Stimulated activated CD8-positive, alpha-beta memory T cell treated with anti-CD3 and anti-CD28 coated beads, Interleukin-4, amount 100 ng/mL, for 1 hour (primary cell): ENCODE data around the gene TMEM259.

Experiments
- DNase-seq, 2 donors: peaks; one replicate each; pipeline ENCODE4 v3.0.0-alpha.2; 2020; ENCODE audit warnings: low read depth in 2 of 2, low spot score in 1 of 2

Gene TMEM259

GRCh38 chr19:990119-990571 is 30.8 kb downstream of the TMEM259 start:
- DNase-seq, result no peak

DNA sequence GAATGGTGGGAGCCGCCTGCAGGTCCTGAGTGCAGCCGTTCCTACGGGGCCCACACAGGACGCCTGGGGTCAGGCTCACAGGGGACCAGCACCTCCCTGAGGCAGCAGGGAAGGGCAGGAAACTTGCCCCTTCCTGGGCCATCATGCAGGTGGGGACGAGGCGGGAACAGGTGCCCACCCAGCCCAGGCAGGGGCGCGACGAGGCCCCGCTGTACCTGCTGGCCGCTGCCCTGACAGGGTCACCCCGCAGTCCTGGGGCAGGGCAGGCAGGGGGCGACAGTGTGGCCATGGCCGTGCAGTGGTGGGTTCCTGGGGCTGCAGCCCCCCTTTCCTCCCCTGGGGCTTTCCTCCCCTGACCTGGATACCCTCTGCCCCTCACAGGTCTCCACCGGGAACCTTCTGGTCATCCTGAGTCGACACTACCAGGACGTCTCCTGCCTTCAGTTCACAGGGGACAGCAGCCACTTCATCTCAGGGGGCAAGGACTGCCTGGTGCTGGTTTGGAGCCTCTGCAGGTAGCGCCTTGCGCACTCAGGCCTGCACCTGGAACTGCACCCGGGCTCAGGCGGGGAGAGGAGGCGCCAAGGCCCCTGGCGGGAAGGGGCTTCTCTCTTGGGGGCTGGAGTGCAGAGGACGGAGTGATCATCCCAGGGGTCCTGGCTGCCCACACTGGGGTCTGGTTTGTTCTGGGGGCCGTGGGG is 31.4 kb downstream of the TMEM259 start:
- no peak for DNase-seq

GRCh38 chr19:988510-988909 is 32.4 kb downstream of the TMEM259 start:
- no peak for DNase-seq

GRCh38 chr19:988081-988480 is 32.8 kb downstream of the TMEM259 start:
- no peak for DNase-seq

DNA sequence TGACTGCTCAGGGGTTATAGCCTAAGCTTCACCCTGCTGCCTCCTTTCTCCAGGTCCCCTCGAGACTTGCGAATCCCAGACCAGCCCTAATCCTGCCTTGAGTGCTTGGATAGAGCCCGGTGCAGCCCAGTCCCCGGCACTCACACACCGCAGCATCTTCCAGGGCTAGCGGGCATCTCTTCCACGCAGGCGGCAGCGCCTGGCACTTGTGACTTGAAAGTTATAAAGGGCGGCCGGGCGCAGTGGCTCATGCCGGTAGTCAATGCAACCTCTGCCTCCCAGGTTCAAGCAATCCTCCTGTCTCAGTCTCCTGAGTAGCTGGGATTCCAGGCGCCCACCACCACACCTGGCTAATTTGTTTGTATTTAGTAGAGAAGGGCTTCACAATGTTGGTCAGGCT is 34.8 kb downstream of the TMEM259 start:
- DNase-seq, result no peak

DNA sequence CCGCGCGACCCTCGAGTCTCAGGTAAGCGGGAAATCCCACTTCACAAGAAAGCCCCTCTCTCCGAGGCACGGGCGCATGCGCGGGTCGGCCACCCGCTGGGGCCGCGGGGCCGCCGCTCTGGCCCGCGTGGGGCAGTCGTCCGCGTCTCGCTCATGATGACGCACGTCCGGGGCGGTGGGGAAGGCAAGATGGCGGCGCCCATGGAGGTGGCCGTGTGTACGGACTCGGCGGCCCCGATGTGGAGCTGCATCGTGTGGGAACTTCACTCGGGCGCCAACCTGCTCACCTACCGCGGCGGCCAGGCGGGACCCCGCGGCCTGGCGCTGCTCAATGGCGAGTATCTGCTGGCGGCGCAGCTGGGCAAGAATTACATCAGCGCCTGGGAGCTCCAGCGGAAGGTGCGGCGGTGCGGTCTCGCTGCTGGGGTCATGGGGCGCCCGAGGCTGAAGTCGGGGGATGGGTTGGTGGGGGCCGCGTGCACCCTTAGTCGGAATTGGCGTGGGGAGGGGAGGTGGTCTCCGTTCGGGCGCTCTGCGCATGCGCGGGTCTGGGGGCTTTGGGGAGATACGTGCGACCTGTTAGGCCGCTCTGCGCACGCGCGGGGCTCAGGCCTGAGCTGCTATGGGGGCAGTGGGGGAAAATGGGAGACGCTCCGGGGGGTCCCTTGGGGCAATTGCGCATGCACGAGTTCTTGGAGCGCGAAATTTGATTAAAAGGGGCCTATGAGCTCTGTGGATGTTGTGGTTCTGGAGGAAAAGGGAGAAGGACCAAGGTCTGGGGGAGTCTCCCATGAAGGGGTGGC is 36.6 kb downstream of the TMEM259 start, which contains the start of gene WDR18:
Gene WDR18 (plus strand): TSS at position 181 of the 803 bp plus-strand sequence. CDS start 9 bp downstream, at position 190.
- DNase-seq, result peak; percentile 79 to 83

DNA sequence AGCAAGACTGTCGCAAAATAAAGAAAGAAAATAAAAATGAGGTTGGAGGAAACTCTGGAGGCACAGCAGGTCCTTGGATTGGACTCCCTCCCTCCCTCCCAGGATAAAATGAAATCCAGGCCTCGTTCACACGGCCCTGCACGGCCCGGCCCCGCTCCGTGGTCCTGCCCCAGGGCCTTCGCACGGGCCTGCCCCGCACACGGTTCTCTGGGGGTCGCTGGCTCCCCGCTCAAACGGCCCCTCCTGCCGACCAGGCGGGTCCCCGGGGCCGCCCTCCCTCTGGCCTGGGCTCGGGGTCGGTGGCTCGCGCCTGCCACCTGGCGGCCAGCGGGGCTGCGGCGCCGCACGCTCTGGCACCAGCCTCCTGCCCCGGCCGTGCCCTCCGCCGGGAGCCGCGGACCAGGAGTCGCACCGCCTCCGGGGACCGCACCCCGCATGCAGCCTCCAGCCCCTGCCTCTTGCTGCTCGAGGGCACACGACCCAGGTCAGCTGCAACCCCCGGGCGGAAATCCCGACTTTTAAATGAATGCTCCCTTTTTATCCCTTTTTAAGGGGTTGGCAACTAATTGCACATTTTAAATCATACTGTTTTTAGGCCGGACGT is 38.3 kb downstream of the TMEM259 start:
- peak; percentile 36 to 55 for DNase-seq

DNA sequence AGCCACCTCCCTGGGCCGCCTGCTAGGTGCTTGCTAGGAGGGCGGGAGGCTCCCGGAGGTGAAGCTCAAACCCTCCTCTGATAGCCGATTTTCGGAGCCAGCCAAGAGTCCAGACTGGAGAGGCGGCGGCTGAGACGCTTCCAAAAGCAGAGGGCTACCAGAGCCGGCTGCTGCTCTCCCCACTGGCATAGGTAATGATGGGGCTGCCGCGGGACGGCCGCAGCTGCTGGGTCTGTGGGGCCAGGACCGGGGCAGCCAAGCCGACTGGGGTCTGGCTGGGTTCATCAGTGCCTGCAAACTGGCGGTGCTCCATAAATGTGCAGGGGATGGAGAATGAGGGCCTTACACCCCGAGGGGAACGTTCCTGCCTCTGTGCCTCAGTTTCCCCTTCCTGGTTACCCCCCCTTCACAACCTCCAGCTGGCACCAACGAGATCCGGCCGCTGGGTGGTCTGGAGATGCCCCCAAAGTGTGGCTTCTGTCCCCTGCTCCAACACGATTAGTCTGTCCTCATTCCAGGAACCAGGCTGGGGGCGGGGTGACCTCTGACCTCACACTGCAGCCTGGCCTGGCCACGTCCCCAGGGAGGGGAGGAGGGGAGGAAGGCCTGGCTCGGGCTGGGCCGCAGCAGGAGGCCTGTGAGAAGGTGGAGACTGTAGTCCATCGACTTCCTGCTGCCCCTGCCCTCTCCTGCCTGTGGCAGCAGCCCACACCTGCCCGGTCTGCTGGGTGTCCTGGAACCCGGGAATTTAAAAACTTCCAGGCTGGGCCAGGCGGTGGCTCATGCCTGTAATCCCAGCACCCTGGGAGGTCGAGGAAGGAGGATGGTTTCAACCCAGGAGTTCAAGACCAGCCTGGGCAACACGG is 40.6 kb downstream of the TMEM259 start:
- DNase-seq, result no peak

GRCh38 chr19:979318-979741 is 41.6 kb downstream of the TMEM259 start:
- DNase-seq, result no peak

GRCh38 chr19:977058-977464 is 43.9 kb downstream of the TMEM259 start:
- no peak for DNase-seq

GRCh38 chr19:976476-976875 is 44.4 kb downstream of the TMEM259 start:
- no peak for DNase-seq

- no peak for DNase-seq
Measured at GRCh38 chr19:974564-975257, 46.2 kb downstream of the TMEM259 start.

GRCh38 chr19:973726-974563 is 47.0 kb downstream of the TMEM259 start:
- DNase-seq, result no peak

GRCh38 chr19:972281-972680 is 48.6 kb downstream of the TMEM259 start:
- no peak for DNase-seq

GRCh38 chr19:971795-972194 is 49.1 kb downstream of the TMEM259 start:
- no peak for DNase-seq

DNA sequence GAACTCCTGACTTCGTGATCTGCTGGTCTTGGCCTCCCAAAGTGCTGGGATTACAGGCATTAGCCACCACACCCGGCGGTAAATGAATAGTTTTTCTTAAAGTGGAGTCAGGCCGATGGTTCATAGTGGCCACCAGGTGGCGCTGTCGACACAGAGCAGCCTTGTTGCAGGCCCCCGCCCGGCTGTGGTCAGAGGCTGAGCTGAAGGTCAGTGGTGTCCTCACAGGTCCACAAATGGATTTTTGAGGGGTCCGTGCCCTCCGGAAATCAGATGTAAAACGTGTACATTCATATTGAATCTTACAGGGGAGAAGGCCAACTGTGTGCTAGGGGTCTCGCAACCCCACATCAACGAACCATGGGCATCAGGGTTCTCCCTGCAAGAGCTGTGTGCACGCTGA is 50.2 kb downstream of the TMEM259 start:
- no peak for DNase-seq

DNA sequence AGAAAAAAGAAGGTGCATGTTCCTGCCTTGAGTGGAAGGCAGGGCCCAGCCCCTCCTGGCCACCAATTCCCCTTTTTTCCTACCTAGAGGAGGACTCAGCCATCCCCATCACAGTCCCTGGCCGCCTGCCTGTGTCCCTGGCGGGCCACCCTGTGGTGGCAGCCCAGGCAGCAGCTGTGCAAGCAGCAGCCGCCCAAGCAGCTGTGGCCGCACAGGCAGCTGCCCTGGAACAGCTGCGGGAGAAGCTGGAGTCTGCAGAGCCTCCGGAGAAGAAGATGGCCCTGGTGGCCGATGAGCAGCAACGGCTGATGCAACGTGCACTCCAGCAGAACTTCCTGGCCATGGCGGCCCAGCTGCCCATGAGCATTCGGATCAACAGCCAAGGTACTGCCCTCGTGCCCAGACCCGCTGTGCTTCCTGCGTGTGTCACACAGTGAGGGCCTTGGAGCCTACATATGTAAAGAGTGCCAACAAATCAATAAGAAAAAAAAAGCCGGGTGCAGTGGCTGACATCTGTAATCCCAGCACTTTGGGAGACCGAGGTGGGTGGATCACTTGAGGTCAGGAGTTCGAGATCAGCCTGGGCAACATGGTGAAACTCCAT is 54.3 kb downstream of the TMEM259 start:
- no peak for DNase-seq

DNA sequence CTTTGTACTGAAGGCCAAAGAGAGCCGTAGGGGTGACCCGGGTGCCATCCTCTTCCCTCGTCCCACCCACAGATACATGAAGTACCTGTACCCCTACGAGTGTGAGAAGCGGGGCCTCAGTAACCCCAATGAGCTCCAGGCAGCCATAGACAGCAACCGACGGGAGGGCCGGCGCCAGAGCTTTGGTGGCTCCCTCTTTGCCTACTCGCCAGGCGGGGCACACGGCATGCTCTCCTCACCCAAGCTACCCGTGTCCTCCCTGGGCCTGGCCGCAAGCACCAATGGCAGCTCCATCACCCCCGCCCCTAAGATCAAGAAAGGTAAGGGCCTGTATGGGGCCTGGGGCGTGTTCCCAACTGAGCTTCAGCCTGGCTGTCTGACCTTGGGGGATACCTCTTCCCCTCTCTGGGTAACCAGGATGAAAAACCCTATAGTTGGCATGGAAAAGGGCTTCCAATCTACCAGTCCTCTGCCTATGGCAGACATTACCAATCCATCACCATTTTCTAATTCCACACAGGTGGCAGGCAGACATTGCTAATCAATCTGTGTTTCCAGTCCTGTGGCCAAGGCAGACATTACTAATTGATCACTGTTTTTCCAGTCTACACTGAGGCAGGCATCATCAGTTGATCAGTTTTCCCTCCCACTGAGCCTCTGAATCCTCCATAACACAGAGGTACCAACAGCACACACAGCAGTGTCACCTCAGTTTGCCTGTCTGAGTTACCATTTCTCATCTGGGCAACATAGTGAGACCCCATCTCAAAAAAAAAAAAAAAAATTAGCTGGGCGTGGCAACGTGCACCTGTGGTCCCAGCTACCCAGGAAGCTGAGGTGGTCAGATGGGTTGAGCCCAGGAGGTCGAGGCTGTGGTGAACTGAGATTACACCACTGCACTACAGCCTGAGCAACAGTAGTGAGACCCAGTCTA is 55.9 kb downstream of the TMEM259 start:
- DNase-seq, result no peak
